RWPE2 (cell line): ENCODE measurements around the gene HAUS7.

Source experiments
- ATAC-seq: fragments of 200-7000 bp; cut with Tn5 transposase; 3 replicates; pipeline ENCODE4 v1.9.1; 2021; ENCODE audit warnings: low read depth
- DNase-seq: peaks from one replicate; pipeline ENCODE4 v3.0.0-alpha.2; 2020; ENCODE audit warnings: low spot score
- H3K27ac ChIP-seq: fragments of 450-650 bp; 2 replicates; pipeline ENCODE4 v1.5.1; 2017; ENCODE audit warnings: mild to moderate bottlenecking; ENCODE audit not compliant: poor library complexity, severe bottlenecking
- H3K27me3 ChIP-seq: fragments of 250-450 bp; sonication (Bioruptor Pico); 2 replicates; pipeline ENCODE4 v1.5.1; 2021; ENCODE audit warnings: mild to moderate bottlenecking, moderate library complexity; ENCODE audit not compliant: insufficient read depth, poor library complexity, severe bottlenecking
- H3K36me3 ChIP-seq: fragments of 250-450 bp; sonication (Bioruptor Pico); 2 replicates; pipeline ENCODE4 v1.5.1; 2020; ENCODE audit warnings: low read depth, mild to moderate bottlenecking, moderate library complexity
- H3K4me1 ChIP-seq: fragments of 250-450 bp; sonication (Bioruptor Pico); 2 replicates; pipeline ENCODE4 v1.5.1; 2021; ENCODE audit warnings: mild to moderate bottlenecking, moderate library complexity; ENCODE audit not compliant: insufficient read depth, poor library complexity, severe bottlenecking
- H3K4me3 ChIP-seq: fragments of 250-450 bp; sonication (Bioruptor Pico); 2 replicates; pipeline ENCODE4 v1.5.1; 2021; ENCODE audit warnings: mild to moderate bottlenecking, moderate library complexity; ENCODE audit not compliant: severe bottlenecking
- H3K9me3 ChIP-seq: fragments of 250-450 bp; sonication (Bioruptor Pico); 2 replicates; pipeline ENCODE4 v1.5.1; 2021; ENCODE audit warnings: mild to moderate bottlenecking, moderate library complexity; ENCODE audit not compliant: severe bottlenecking
- TF ChIP-seq, protein P1 (sequence below): fragments of 450-650 bp; IDR thresholded peaks from one replicate; pipeline ENCODE4 v1.5.1; 2017; ENCODE audit warnings: mild to moderate bottlenecking, moderate library complexity; ENCODE audit not compliant: poor library complexity, severe bottlenecking

The HAUS7 gene

DNA sequence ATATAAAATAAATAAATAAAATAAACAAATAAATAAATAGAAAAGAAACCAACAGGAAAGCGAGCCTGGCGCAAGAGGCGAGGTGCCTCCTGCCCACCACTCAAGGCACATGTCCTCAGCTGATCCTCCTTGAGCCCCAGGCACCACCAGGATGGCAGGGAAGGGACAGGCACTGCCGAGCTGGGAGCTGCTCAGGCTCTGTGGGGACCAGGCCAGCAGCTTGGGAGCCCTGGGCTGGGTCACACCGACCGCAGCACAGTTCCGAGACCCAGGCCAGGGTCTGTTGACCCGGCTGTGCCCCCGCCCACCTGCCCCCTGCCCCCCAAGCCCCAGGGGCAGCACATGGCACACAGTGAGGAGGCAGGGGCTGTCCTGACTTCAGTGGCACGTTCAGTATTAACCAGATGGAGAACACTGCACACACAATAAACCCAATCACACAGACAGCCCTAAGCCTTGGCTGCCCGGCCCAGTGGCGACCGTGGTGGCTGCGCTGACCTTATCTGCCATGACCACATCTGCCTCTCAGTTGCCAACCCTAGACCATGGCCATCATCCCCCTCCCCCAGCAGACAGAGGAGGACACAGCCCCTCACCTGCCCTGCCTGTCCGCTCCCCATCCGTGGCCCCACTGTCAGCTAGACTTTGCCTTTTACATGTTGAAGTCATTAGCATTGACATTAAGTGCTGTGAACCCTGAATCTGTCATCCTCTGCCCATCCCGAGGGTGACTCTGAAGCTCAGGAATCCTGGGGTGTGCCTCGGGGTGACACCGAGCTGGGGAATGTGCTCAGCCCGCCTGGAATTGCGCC is 21.6 kb downstream of the HAUS7 start:
- ATAC-seq (peak; percentile 24; the same call in 1 of the 3 replicates), DNase-seq (no peak)
- TF ChIP-seq, protein P1, sequence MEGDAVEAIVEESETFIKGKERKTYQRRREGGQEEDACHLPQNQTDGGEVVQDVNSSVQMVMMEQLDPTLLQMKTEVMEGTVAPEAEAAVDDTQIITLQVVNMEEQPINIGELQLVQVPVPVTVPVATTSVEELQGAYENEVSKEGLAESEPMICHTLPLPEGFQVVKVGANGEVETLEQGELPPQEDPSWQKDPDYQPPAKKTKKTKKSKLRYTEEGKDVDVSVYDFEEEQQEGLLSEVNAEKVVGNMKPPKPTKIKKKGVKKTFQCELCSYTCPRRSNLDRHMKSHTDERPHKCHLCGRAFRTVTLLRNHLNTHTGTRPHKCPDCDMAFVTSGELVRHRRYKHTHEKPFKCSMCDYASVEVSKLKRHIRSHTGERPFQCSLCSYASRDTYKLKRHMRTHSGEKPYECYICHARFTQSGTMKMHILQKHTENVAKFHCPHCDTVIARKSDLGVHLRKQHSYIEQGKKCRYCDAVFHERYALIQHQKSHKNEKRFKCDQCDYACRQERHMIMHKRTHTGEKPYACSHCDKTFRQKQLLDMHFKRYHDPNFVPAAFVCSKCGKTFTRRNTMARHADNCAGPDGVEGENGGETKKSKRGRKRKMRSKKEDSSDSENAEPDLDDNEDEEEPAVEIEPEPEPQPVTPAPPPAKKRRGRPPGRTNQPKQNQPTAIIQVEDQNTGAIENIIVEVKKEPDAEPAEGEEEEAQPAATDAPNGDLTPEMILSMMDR, result no peak

DNA sequence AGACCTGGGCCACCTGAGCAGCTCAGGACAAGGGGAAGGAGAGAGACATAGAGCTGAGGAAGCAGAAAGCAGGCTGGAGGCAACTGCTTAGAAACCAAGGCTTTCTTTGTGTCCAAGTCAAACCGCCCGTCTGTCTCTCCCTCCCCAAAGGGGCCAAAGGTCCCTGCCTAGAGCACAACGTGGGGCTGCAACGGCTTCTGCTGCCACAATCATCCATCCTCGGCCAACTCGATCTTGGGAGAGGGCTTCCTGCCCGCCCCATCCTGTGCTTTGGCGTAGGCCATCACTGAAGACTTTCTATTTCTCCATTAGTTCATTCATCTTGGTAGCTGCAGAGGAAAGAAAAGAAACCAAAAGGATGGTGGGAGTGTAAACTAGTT is 22.8 kb downstream of the HAUS7 start:
- no peak for ATAC-seq
- no peak overlapping the region for H3K27ac ChIP-seq

More for the DNA sequence above, 21.6 kb downstream of the HAUS7 start:
- no peaks in the 10 kb centered on the region for H3K27me3 ChIP-seq
- H3K4me3 ChIP-seq, result no peak overlapping the region
- H3K9me3 ChIP-seq, result no peaks in the 10 kb centered on the region
- H3K36me3 ChIP-seq, result no peaks in the 10 kb centered on the region
- H3K4me1 ChIP-seq, result no peaks in the 10 kb centered on the region
- no peak overlapping the region for H3K27ac ChIP-seq

GRCh38 chrX:153446950-153447580 is 23.3 kb downstream of the HAUS7 start:
- Histone ChIP-seq H3K4me3 (no peak overlapping the region), H3K27ac (no peak overlapping the region), H3K9me3 (no peaks in the 10 kb centered on the region), H3K27me3 (no peaks in the 10 kb centered on the region), H3K4me1 (peaks cover 2% of the 10 kb centered on the region), H3K36me3 (no peaks in the 10 kb centered on the region)
- TF ChIP-seq, protein P1, result no peak
- DNase-seq (no peak), ATAC-seq (no peak)

More for the DNA sequence above, 22.8 kb downstream of the HAUS7 start:
- H3K4me3 ChIP-seq, result no peak overlapping the region
- no peaks in the 10 kb centered on the region for H3K36me3 ChIP-seq
- H3K4me1 ChIP-seq, result no peaks in the 10 kb centered on the region
- H3K27me3 ChIP-seq, result no peaks in the 10 kb centered on the region
- H3K9me3 ChIP-seq, result no peaks in the 10 kb centered on the region
- TF ChIP-seq, protein P1, result no peak
- DNase-seq, result no peak

- Histone ChIP-seq H3K4me1 (peaks cover 7% of the 10 kb centered on the region), H3K27ac (no peak overlapping the region), H3K9me3 (no peaks in the 10 kb centered on the region), H3K27me3 (no peaks in the 10 kb centered on the region), H3K4me3 (no peak overlapping the region), H3K36me3 (no peaks in the 10 kb centered on the region)
- TF ChIP-seq, protein P1, result no peak
- ATAC-seq (no peak), DNase-seq (no peak)
Observed at GRCh38 chrX:153446636-153446936, 23.8 kb downstream of the HAUS7 start.
